HUES6 (cell line): ENCODE measurements around the gene MYL7.

Source experiments
- H3K27ac ChIP-seq: 2 replicates; pipeline ENCODE4 v1.7.0; 2013; ENCODE audit warnings: low read depth, mild to moderate bottlenecking, low read length, inconsistent platforms
- H3K27me3 ChIP-seq: 2 replicates; pipeline ENCODE4 v1.6.1; 2013; ENCODE audit warnings: low read length; ENCODE audit not compliant: control insufficient read depth, insufficient read depth
- H3K36me3 ChIP-seq: 2 replicates; pipeline ENCODE4 v1.6.1; 2013; ENCODE audit warnings: low read length; ENCODE audit not compliant: control insufficient read depth, insufficient read depth
- H3K4me1 ChIP-seq: 2 replicates; pipeline ENCODE4 v1.6.1; 2013; ENCODE audit warnings: low read length; ENCODE audit not compliant: control insufficient read depth, insufficient read depth
- H3K4me3 ChIP-seq: 2 replicates; pipeline ENCODE4 v1.5.1; 2013; ENCODE audit warnings: low read depth, low read length
- H3K9ac ChIP-seq: one replicate; pipeline ENCODE4 v1.6.1; 2013; ENCODE audit warnings: mild to moderate bottlenecking, low read length
- H3K9me3 ChIP-seq: 2 replicates; pipeline ENCODE4 v1.6.1; 2013; ENCODE audit warnings: low read depth, low read length; ENCODE audit not compliant: control insufficient read depth, insufficient read depth

Gene MYL7

GRCh38 chr7:44100458-44101302 is 40.5 kb downstream of the MYL7 start:
- H3K9me3 ChIP-seq = no peaks in the 10 kb centered on the region
- H3K4me1 ChIP-seq = peaks cover 11% of the 10 kb centered on the region
- no peak overlapping the region for H3K4me3 ChIP-seq
- H3K9ac ChIP-seq = no peak overlapping the region
- H3K27me3 ChIP-seq = peaks cover 31% of the 10 kb centered on the region
- no peak overlapping the region for H3K27ac ChIP-seq
- H3K36me3 ChIP-seq = no peaks in the 10 kb centered on the region

GRCh38 chr7:44099669-44100068 is 41.5 kb downstream of the MYL7 start:
- H3K4me1 ChIP-seq = peaks cover 4% of the 10 kb centered on the region
- no peak overlapping the region for H3K4me3 ChIP-seq
- no peak overlapping the region for H3K27ac ChIP-seq
- peaks cover 22% of the 10 kb centered on the region for H3K27me3 ChIP-seq
- H3K9me3 ChIP-seq = no peaks in the 10 kb centered on the region
- no peaks in the 10 kb centered on the region for H3K36me3 ChIP-seq
- H3K9ac ChIP-seq = no peak overlapping the region

- Histone ChIP-seq H3K9me3 (no peaks in the 10 kb centered on the region), H3K36me3 (no peaks in the 10 kb centered on the region), H3K9ac (no peak overlapping the region), H3K27ac (no peak overlapping the region), H3K4me3 (no peak overlapping the region), H3K27me3 (peaks cover 17% of the 10 kb centered on the region), H3K4me1 (peaks cover under 1% of the 10 kb centered on the region; the same call in 1 of the 2 replicates)
These were observed 42.8 kb downstream of the MYL7 start for GRCh38 chr7:44098092-44099068.

GRCh38 chr7:44097064-44097932 is 43.8 kb downstream of the MYL7 start:
- Histone ChIP-seq H3K4me3 (no peak overlapping the region), H3K4me1 (no peaks in the 10 kb centered on the region), H3K27me3 (peaks cover 6% of the 10 kb centered on the region; the same call in 1 of the 2 replicates), H3K27ac (no peak overlapping the region), H3K36me3 (no peaks in the 10 kb centered on the region), H3K9me3 (no peaks in the 10 kb centered on the region), H3K9ac (no peak overlapping the region)

GRCh38 chr7:44096326-44096881 is 44.7 kb downstream of the MYL7 start:
- H3K27ac ChIP-seq = no peak overlapping the region
- no peaks in the 10 kb centered on the region for H3K36me3 ChIP-seq
- no peak overlapping the region for H3K9ac ChIP-seq

GRCh38 chr7:44095781-44096180 is 45.4 kb downstream of the MYL7 start:
- Histone ChIP-seq H3K27me3 (no peaks in the 10 kb centered on the region), H3K9me3 (no peaks in the 10 kb centered on the region), H3K4me1 (no peaks in the 10 kb centered on the region), H3K27ac (no peak overlapping the region), H3K9ac (no peak overlapping the region), H3K36me3 (no peaks in the 10 kb centered on the region), H3K4me3 (no peak overlapping the region)

More at GRCh38 chr7:44096326-44096881, 44.7 kb downstream of the MYL7 start:
- H3K9me3 ChIP-seq = no peaks in the 10 kb centered on the region
- H3K4me1 ChIP-seq = no peaks in the 10 kb centered on the region
- no peaks in the 10 kb centered on the region for H3K27me3 ChIP-seq
- no peak overlapping the region for H3K4me3 ChIP-seq

GRCh38 chr7:44094883-44095592 is 46.1 kb downstream of the MYL7 start:
- H3K27ac ChIP-seq = no peak overlapping the region

GRCh38 chr7:44094365-44094764 is 46.8 kb downstream of the MYL7 start:
- no peaks in the 10 kb centered on the region for H3K27me3 ChIP-seq
- no peak overlapping the region for H3K9ac ChIP-seq
- H3K27ac ChIP-seq = no peak overlapping the region
- H3K9me3 ChIP-seq = no peaks in the 10 kb centered on the region
- H3K36me3 ChIP-seq = no peaks in the 10 kb centered on the region
- no peaks in the 10 kb centered on the region for H3K4me1 ChIP-seq
- H3K4me3 ChIP-seq = no peak overlapping the region

More at GRCh38 chr7:44094883-44095592, 46.1 kb downstream of the MYL7 start:
- no peaks in the 10 kb centered on the region for H3K4me1 ChIP-seq
- H3K9ac ChIP-seq = no peak overlapping the region
- no peaks in the 10 kb centered on the region for H3K27me3 ChIP-seq
- H3K9me3 ChIP-seq = no peaks in the 10 kb centered on the region
- no peaks in the 10 kb centered on the region for H3K36me3 ChIP-seq
- H3K4me3 ChIP-seq = no peak overlapping the region

GRCh38 chr7:44093102-44093641 is 48.0 kb downstream of the MYL7 start:
- no peaks in the 10 kb centered on the region for H3K27me3 ChIP-seq
- no peak overlapping the region for H3K4me3 ChIP-seq
- H3K9ac ChIP-seq = no peak overlapping the region
- H3K27ac ChIP-seq = no peak overlapping the region
- no peaks in the 10 kb centered on the region for H3K4me1 ChIP-seq
- no peaks in the 10 kb centered on the region for H3K36me3 ChIP-seq
- H3K9me3 ChIP-seq = no peaks in the 10 kb centered on the region
